HUES48 (cell line): ENCODE results near the gene RPS19.

Source experiments
- H3K27ac ChIP-seq: one replicate; pipeline ENCODE4 v1.7.0; 2013; ENCODE audit warnings: low read depth, low read length, inconsistent platforms
- H3K27me3 ChIP-seq: 2 replicates; pipeline ENCODE4 v1.6.1; 2013; ENCODE audit warnings: mild to moderate bottlenecking, low read length; ENCODE audit not compliant: control insufficient read depth, insufficient read depth
- H3K36me3 ChIP-seq: 2 replicates; pipeline ENCODE4 v1.6.1; 2013; ENCODE audit warnings: low read length; ENCODE audit not compliant: control insufficient read depth, insufficient read depth
- H3K4me1 ChIP-seq: 2 replicates; pipeline ENCODE4 v1.6.1; 2013; ENCODE audit warnings: mild to moderate bottlenecking, low read length; ENCODE audit not compliant: control insufficient read depth, insufficient read depth
- H3K4me3 ChIP-seq: 2 replicates; pipeline ENCODE4 v1.5.1; 2013; ENCODE audit warnings: mild to moderate bottlenecking, low read depth, low read length
- H3K9ac ChIP-seq: 2 replicates; pipeline ENCODE4 v1.6.1; 2013; ENCODE audit warnings: mild to moderate bottlenecking, low read depth, low read length, moderate library complexity
- H3K9me3 ChIP-seq: 2 replicates; pipeline ENCODE4 v1.6.1; 2013; ENCODE audit warnings: low read length; ENCODE audit not compliant: control insufficient read depth, insufficient read depth

The RPS19 gene

GRCh38 chr19:41859618-41860418 lies at the start of gene RPS19:
RPS19 (plus strand) TSS chr19:41860255; CDS start chr19:41860775, 520 bp downstream.
- peak within 1 kb of the TSS; percentile 99 for H3K9ac ChIP-seq
- H3K9me3 ChIP-seq: no peaks in the 10 kb centered on the region
- peaks cover 44% of the 10 kb centered on the region for H3K36me3 ChIP-seq
- H3K4me3 ChIP-seq: peak within 1 kb of the TSS; percentile 79
- H3K27ac ChIP-seq: peak within 1 kb of the TSS; percentile 92
- H3K27me3 ChIP-seq: no peaks in the 10 kb centered on the region
- peaks cover 21% of the 10 kb centered on the region for H3K4me1 ChIP-seq

- no peak overlapping the region for H3K4me3 ChIP-seq
- H3K9ac ChIP-seq: no peak overlapping the region
- H3K9me3 ChIP-seq: no peaks in the 10 kb centered on the region
- no peaks in the 10 kb centered on the region for H3K27me3 ChIP-seq
- H3K36me3 ChIP-seq: no peaks in the 10 kb centered on the region
- no peaks in the 10 kb centered on the region for H3K4me1 ChIP-seq
- H3K27ac ChIP-seq: no peak overlapping the region
Measured at GRCh38 chr19:41810301-41810700, 49.8 kb upstream of the RPS19 start.

DNA sequence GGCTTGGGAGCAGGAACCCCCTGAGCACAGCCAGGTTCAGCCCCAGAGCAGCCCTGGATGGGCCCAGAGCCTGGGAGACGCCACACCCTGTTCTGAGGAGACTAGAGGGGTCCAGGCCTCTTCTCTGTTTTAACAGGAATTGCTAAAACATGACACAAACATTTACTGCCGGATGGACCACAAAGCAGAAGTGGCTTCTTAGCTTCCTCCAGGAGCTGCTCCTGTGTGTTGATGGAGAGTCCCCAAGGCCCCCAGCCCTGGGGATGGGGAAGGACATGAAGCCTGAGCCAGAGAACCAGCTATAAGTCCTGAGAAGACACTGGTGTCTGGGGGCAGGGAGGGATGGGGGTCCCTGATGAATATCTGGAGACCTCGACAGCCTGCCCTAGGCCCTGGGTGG lies 49.0 kb upstream of the RPS19 start:
- Histone ChIP-seq H3K4me1 (no peaks in the 10 kb centered on the region), H3K9me3 (no peaks in the 10 kb centered on the region), H3K9ac (no peak overlapping the region), H3K4me3 (no peak overlapping the region), H3K36me3 (no peaks in the 10 kb centered on the region), H3K27ac (no peak overlapping the region), H3K27me3 (0 out of 2 replicates have a peak, but pooled peaks cover 2% of the 10 kb centered on the region)

GRCh38 chr19:41811981-41812380 lies 48.1 kb upstream of the RPS19 start:
- Histone ChIP-seq H3K36me3 (no peaks in the 10 kb centered on the region), H3K4me3 (no peak overlapping the region)

GRCh38 chr19:41813911-41814310 lies 46.1 kb upstream of the RPS19 start:
- H3K4me1 ChIP-seq: no peaks in the 10 kb centered on the region
- H3K36me3 ChIP-seq: no peaks in the 10 kb centered on the region
- no peaks in the 10 kb centered on the region for H3K9me3 ChIP-seq
- no peak overlapping the region for H3K9ac ChIP-seq
- H3K27me3 ChIP-seq: 0 out of 2 replicates have a peak, but pooled peaks cover 2% of the 10 kb centered on the region
- no peak overlapping the region for H3K4me3 ChIP-seq
- H3K27ac ChIP-seq: no peak overlapping the region

More at GRCh38 chr19:41811981-41812380, 48.1 kb upstream of the RPS19 start:
- Histone ChIP-seq H3K9me3 (no peaks in the 10 kb centered on the region), H3K27me3 (0 out of 2 replicates have a peak, but pooled peaks cover 2% of the 10 kb centered on the region), H3K27ac (no peak overlapping the region), H3K4me1 (no peaks in the 10 kb centered on the region), H3K9ac (no peak overlapping the region)

- Histone ChIP-seq H3K27me3 (0 out of 2 replicates have a peak, but pooled peaks cover 2% of the 10 kb centered on the region), H3K9ac (no peak overlapping the region), H3K4me3 (no peak overlapping the region), H3K36me3 (no peaks in the 10 kb centered on the region), H3K27ac (no peak overlapping the region), H3K9me3 (no peaks in the 10 kb centered on the region), H3K4me1 (no peaks in the 10 kb centered on the region)
Measured at GRCh38 chr19:41815301-41815700, 44.8 kb upstream of the RPS19 start.

DNA sequence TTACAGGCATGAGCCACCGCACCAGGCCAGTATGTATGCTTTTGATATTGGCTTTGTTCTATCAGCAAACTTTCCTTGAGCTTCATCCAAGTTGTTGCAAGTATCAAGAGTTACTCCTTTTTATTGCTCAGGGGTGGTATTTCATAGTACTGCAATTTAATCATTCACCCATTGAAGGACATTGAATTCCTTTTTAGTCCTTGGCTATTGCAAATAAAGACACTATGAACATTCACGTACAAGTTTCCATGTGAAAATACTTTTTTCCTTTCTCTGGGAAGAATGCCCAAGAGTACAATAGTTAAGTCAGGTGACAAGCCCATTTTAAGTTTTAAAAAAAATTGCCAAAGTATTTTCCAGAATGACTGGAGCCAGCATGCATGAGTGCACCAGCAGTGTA lies 43.3 kb upstream of the RPS19 start:
- Histone ChIP-seq H3K4me1 (no peaks in the 10 kb centered on the region), H3K9ac (no peak overlapping the region), H3K4me3 (no peak overlapping the region), H3K36me3 (no peaks in the 10 kb centered on the region), H3K27ac (no peak overlapping the region), H3K9me3 (no peaks in the 10 kb centered on the region), H3K27me3 (0 out of 2 replicates have a peak, but pooled peaks cover 2% of the 10 kb centered on the region)

- no peak overlapping the region for H3K4me3 ChIP-seq
- H3K9ac ChIP-seq: no peak overlapping the region
- H3K4me1 ChIP-seq: no peaks in the 10 kb centered on the region
- no peak overlapping the region for H3K27ac ChIP-seq
- H3K27me3 ChIP-seq: no peaks in the 10 kb centered on the region
- H3K9me3 ChIP-seq: no peaks in the 10 kb centered on the region
- H3K36me3 ChIP-seq: no peaks in the 10 kb centered on the region
Measured at GRCh38 chr19:41821003-41821735, 38.9 kb upstream of the RPS19 start.

DNA sequence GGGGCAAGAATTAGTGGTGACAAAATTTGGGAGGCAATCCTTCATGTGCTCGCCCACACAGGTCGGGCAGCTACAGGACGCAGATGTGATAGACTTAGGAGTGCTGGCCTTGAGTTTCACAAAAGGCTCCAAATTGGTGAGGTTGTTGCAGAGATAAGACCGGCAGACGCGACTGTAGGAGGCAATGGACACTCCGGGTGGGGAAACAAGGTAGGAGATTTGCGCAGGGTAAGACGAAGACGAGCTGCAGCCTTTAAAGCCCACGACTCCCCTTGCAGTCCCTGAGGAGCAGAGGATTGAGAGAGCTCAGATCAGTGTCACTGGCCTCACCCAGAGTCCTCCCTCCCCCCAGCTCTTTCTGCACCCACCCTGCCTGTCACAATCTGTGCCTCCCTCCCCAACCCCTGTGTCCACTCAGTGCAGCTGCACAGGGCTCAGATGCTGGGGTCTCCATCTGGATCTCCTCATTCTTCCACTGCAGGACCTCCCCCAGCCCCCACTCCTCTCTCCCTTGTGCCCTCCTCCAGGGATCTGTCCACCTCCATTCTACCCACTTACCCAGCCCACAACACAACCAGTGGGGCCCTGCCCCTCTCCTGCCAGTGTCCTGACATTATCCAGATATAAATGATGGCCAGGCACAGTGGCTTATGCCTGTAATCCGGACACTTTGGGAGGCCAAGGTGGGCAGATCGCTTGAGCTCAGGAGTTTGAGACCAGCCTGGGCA lies 21.9 kb upstream of the RPS19 start:
- no peak overlapping the region for H3K9ac ChIP-seq
- no peak overlapping the region for H3K27ac ChIP-seq
- no peak overlapping the region for H3K4me3 ChIP-seq
- no peaks in the 10 kb centered on the region for H3K4me1 ChIP-seq
- H3K36me3 ChIP-seq: no peaks in the 10 kb centered on the region
- H3K27me3 ChIP-seq: no peaks in the 10 kb centered on the region; the same call in 1 of the 2 replicates
- H3K9me3 ChIP-seq: no peaks in the 10 kb centered on the region

DNA sequence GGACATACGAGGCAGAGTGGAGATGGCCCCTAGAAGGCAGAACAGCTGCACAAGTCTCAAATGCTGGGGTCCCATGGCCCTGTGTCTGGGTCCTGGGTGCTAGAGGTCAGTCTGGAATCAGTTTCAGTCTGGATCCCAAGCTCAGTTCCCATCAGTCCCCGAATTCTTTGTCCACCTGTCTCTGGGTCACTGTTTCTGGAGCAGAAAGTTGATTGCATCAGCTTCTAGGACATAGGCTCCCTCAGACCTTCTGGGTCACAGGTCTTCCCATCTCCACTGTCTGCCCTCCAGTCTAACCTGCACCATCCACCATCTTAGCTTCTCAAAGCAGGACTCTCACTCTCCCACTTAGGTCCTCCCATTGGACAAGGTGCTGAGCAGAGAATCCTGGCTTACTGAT lies 20.8 kb upstream of the RPS19 start:
- no peak overlapping the region for H3K27ac ChIP-seq
- no peaks in the 10 kb centered on the region for H3K9me3 ChIP-seq
- H3K9ac ChIP-seq: no peak overlapping the region
- no peaks in the 10 kb centered on the region; the same call in 1 of the 2 replicates for H3K27me3 ChIP-seq
- H3K4me1 ChIP-seq: no peaks in the 10 kb centered on the region
- H3K4me3 ChIP-seq: no peak overlapping the region
- H3K36me3 ChIP-seq: no peaks in the 10 kb centered on the region
